GM19099 (cell line): ENCODE measurements around the gene VSIG2.
A peak's percentile ranks its signal among the peaks of the same experiment; 100 is the strongest.

Experiments
- POLR2A ChIP-seq: IDR thresholded peaks from 3 replicates; pipeline ENCODE4 v1.6.1; 2011; ENCODE audit warnings: low read depth; ENCODE audit not compliant: insufficient read length; ENCODE audit errors: extremely low read depth

Gene VSIG2

GRCh38 chr11:124756753-124757227, 4.7 kb upstream of the VSIG2 start:
- no peak for TF ChIP-seq POLR2A

DNA sequence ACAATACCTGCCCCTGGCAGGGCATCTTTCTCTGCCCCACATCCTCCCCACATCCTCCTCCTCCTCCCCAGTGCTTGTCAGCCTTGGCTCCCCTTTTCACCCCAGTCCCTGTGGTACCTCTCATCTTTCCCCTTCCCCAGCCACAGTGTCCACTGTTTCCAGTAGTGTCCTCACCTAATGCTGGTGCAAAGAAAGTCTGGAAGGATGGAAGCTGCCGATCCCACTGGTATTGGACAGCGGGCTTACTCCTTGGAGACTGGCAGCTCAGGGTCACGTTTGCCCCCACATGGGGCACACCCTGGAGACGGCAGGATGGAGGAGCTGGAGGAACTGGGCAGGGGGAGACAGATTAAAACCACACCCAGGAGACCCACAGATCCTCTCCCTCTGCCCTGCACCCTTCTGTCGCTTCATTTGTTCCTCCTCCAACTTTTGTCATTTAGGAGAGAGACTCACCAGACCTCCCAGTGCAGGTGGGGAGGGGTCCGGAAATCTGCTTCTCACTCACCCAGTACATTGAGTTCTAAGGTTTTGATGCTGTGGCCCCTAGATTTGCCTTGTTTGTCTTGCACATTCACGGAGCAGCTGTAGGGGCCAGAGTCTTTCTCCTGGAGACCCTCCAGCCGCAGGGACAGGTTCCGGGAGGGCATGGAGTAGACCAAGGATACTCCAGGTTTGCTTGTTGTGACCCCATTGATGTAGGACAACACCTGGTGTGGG, 4.1 kb upstream of the VSIG2 start:
- no peak for TF ChIP-seq POLR2A

GRCh38 chr11:124754710-124755109, 2.7 kb upstream of the VSIG2 start:
- TF ChIP-seq POLR2A, result no peak

GRCh38 chr11:124754309-124754708, 2.3 kb upstream of the VSIG2 start:
- TF ChIP-seq POLR2A, result no peak

- TF ChIP-seq POLR2A, result no peak
Observed at GRCh38 chr11:124753624-124754023, 1.6 kb upstream of the VSIG2 start.

- TF ChIP-seq POLR2A, result no peak
Observed at GRCh38 chr11:124753205-124753604, 1.1 kb upstream of the VSIG2 start.

DNA sequence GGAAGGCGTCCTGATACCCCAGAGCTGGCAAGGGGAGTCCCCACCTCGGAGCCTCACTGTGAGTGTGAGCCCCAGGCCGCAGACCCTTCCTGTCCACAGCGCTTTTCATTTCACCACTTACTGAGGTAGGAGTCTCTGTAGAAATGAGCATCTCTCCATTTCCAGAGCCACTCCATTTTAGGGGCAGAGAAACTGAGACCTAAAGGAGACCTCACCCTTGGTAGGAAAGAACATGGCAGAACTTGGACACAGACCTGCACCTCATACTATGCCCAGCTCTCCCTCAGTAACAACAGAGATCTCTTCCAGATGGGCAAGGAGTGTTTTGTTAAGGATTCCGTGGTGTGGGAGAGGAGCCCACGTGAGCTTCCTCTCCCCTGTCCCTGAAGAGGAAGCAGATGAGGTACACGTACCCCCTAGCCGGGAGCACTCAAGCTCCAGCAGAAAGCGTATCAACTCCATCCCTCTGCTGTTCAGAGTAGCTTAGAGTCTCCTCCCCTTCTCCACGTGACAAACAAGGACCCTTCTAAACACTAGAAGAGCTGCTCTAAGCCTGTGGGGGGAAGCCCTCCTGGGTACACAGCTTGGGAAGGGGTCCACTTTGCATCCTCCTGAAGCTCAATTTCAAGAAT, 532 bp upstream of the VSIG2 start:
- no peak for TF ChIP-seq POLR2A

- TF ChIP-seq POLR2A, result no peak
Observed at GRCh38 chr11:124751391-124751740, 689 bp downstream of the VSIG2 start.

GRCh38 chr11:124749912-124750311, 2.1 kb downstream of the VSIG2 start:
- TF ChIP-seq POLR2A, result no peak

DNA sequence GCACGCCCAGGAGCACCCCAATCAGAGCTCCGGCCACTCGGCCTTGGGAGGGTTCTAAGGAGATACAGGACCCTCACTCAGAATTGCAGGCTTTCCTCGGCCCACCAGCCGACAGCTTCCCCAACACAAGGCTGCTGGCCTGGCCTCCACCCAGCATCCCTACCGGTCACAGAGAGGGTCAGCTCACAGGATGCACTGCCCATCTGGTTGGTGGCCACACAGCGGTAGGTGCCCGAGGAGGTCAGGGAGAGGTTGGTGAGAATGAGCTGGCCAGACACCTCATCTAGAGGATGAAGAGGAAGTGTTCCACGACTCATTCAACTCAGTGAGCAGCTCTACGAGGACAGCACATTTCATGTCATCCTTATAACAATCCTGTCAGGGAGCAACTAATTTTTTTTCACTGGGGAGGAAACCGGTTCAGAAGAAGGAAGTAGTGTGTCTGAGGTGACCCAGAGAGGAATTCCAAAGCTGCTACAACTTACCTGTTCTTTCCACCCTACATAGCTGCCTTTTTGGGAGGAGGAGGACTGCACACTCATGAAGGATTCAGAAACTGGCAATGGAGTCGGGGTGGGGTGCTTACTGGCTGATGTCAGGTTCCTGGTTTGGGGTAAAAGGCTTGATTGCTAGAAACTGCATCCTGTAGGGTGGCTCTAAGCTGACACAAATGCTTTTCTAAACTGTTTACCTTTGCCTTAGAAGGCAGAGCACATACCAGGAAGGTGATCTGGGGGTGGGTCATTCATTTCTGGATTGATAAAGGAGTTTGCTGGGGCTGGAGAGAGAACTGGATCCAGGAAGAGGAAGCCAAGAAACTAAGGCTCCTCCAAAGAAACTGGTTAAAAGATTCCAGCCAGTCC, 3.3 kb downstream of the VSIG2 start:
- TF ChIP-seq POLR2A, result no peak

- TF ChIP-seq POLR2A, result no peak
Observed at GRCh38 chr11:124748100-124748418, 4.0 kb downstream of the VSIG2 start.

DNA sequence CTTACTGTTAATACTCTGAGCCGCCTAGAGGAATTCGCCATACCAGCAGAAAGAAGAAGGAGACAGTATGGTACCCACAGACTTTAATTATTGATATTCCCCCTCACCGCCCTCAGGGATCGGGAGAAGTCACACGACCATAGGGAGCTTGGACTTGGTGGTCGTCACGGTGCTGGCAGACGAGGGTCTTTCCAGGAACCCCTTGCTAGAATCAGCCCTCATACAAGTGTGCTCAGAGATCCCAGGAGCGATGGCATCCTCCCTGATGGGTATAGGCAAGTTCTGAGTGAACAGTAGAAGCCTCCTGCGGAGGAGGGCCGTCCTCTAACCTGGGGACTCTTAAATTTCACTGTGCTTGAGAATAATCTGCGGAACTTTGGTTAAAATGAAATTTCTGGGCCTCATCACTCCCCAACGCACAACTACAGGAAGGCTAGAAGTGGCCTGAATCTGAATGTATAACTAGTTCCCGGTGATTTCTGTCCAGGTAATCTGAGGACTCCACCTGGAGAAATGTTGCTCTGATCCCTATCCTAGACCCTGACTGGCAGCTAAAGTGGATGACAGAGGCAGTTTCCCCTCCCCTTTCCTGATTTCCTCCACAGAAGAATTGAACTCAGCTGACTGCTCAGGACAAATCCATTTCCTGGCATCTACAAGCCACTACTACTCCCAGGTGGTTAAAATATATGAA, 4.5 kb downstream of the VSIG2 start:
- no peak for TF ChIP-seq POLR2A

DNA sequence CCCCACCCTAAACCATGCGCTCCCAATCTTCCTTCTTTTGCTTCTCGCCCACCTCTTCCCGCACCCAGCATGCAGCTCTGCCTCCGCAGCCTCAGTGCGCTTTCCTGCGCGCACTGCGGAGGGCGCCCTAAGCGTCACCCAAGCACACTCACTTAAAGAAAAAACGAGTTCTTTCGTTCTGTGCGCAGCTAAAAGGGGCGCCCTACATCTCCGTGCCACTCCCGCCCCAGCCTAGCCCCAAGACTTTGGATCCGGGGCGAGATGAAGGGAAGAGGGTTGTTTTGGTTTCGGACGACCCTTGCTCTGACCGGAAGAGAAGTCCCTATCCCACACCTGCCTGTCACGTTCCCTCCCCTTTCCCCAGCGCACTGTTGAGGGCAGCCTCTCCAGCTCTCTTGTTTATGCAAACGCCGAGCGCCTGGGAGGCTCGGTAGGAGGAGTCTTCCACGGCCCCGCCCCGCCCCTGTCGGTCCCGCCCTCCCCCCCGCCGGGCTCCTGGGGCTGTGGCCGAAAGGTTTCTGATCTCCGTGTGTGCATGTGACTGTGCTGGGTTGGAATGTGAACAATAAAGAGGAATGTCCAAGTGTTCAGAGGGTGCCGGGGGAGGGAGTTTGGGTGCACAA, 5.3 kb downstream of the VSIG2 start:
- peak; percentile 64 for TF ChIP-seq POLR2A

- TF ChIP-seq POLR2A, result peak; percentile 37
Observed at GRCh38 chr11:124745835-124746620, 6.0 kb downstream of the VSIG2 start.
